Choroid plexus epithelial cell (primary cell): Measurements from ENCODE around the gene ZNF234.
"Not testable (repeated sequence)": the region's sequence is repeated elsewhere in the genome, so short reads cannot be mapped to it uniquely, and the experiment has no call there.

Experiments used
- DNase-seq: peaks from one replicate; pipeline ENCODE4 v3.0.0-alpha.2; 2010; ENCODE audit warnings: low read depth
- H3K4me3 ChIP-seq: 2 replicates; pipeline ENCODE4 v1.5.1; 2011; ENCODE audit warnings: low read depth, mild to moderate bottlenecking, control low read depth, low read length, moderate library complexity
- TF ChIP-seq, protein P1 (sequence below): conservative IDR thresholded peaks from 2 replicates; pipeline ENCODE4 v1.5.1; 2011; ENCODE audit warnings: low read depth, mild to moderate bottlenecking, control low read depth, inconsistent platforms, low read length, moderate library complexity

ZNF234 gene

DNA sequence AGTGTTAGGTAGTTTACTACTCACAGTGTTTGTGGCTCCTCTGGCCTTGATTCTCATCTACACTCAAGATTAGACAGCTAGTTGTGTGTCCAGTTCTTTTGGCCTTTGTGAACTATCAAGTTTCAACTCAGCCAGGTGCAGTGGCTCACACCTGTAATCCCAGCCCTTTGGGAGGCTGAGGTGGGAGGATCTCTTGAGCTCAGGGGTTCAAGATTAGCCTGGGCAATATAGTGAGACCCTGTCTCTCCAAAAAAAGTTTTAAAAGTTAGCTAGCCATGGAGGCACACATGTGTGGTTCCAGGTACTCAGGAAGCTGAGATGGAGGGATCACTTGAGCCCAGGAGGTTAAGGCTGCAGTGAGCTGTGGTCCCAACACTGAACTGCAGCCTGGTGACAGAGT is 39.6 kb downstream of the ZNF234 start:
- TF ChIP-seq, protein P1, sequence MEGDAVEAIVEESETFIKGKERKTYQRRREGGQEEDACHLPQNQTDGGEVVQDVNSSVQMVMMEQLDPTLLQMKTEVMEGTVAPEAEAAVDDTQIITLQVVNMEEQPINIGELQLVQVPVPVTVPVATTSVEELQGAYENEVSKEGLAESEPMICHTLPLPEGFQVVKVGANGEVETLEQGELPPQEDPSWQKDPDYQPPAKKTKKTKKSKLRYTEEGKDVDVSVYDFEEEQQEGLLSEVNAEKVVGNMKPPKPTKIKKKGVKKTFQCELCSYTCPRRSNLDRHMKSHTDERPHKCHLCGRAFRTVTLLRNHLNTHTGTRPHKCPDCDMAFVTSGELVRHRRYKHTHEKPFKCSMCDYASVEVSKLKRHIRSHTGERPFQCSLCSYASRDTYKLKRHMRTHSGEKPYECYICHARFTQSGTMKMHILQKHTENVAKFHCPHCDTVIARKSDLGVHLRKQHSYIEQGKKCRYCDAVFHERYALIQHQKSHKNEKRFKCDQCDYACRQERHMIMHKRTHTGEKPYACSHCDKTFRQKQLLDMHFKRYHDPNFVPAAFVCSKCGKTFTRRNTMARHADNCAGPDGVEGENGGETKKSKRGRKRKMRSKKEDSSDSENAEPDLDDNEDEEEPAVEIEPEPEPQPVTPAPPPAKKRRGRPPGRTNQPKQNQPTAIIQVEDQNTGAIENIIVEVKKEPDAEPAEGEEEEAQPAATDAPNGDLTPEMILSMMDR: no peak

DNA sequence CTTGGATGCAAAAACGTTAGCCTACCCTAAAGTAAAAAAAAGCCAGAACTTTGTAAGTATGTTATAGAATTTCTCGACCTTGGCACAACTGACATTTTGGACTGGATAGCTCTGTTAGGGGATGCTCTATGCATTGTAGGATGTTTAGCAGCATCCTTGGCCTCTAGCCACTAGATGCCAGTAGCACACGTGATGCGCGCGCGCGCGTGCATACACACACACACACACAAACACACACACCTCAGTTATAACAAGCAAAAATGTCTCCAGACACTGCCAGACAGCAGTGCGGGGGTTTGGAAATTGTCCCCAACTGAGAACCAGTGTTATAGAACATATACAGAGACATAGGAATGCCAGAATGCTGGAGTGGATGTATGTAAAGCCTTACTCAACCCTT is 40.8 kb downstream of the ZNF234 start:
- TF ChIP-seq, protein P1: no peak
- no peak for DNase-seq
- no peak overlapping the region for H3K4me3 ChIP-seq

More for the DNA sequence above, 39.6 kb downstream of the ZNF234 start:
- DNase-seq: no peak
- no peak overlapping the region for H3K4me3 ChIP-seq

DNA sequence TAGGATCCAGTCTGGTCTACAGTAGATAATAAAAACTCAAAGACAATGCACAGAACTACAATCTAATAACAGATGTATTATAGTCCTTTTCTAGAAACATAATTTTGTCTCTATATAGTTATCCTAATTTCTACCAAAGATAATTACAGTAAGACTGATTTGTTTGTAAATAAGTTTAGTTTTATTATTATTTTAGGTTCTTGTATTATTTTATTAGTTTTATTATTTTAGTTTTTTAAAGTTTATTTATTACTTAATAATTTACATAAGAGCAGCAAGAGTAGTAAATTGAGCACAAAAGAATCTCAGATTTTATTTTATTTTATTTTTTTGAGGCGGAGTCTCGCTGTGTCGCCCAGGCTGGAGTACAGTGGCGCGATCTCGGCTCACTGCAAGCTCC is 48.7 kb downstream of the ZNF234 start:
- DNase-seq: no peak
- TF ChIP-seq, protein P1: no peak
- no peak overlapping the region for H3K4me3 ChIP-seq

DNA sequence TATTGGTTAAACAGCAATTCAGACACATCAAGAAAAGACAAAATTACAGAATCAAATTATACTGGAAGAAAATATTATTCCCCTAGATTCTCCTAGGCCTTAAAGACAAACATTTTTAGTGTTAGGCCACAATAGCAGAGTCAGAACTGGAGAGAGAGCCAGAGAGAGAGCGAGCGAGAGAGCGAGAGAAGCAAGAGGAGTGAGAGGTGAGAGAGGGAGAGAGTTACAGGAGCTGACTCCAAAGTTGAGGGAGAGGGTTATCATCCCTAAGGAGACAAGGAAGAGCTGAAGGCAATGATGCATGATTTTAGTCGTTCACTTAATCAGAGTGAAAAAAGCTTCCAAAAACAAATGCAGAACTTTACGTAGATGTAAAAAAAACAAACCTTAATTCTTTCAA is 50.8 kb downstream of the ZNF234 start:
- DNase-seq: no peak
- H3K4me3 ChIP-seq: no peak overlapping the region
- TF ChIP-seq, protein P1: no peak

DNA sequence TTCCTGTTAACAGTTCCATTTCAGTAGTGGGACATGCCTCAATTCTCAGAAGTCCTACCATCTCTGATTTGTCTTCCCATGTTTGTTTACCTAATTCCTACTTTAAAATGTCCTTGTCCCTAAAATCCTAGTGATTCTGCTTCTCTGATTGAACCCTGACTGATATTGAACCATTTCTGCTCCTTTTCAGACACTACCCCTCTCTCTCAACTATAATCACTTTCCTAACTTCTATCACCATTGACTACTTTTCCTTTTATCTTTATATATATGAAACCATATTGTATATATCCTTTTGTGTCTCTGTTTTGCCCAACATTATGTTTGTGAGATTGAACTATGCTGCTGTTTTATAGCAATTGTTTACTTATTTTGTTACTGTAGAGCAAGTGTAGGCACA is 55.4 kb downstream of the ZNF234 start:
- DNase-seq: no peak
- no peak overlapping the region for H3K4me3 ChIP-seq
- TF ChIP-seq, protein P1: no peak

DNA sequence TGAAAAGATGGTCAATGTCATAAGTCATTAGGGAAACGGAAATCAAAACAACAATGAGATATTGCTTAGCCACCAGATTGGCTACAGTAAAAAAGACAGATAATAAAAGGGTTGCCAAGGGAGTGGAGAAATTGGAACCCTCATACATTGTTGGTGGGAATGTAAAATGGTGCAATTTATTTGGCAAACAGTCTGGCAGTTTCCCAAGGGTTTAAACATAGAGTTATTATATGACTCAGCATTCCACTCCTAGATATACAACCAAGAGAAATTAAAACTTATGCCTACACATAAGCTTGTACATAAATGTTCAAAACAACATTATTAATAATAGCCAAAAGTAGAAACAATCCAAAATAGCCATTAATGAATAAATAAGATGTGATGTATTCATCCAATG is 61.1 kb downstream of the ZNF234 start:
- DNase-seq: peak; percentile 55
- no peak overlapping the region for H3K4me3 ChIP-seq
- TF ChIP-seq, protein P1: no peak

DNA sequence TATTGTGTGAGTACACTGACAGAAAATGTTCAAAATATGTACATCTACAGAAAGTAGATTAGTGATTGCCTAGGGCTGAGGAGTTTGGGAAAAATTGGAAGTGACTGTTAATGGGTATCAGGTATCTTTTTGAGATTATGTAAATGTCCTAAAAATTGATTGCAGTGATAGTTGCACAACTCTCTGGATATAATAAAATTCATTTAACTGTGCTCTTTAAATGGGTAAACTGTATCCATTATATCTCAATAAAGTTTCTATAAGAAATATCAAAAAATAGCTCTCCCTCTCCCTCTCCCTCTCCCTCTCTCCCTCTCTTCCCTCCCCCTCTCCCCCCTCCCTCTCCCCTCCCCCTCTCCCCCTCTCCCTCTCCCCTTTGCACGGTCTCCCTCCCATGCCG is 61.6 kb downstream of the ZNF234 start:
- TF ChIP-seq, protein P1: no peak
- no peak for DNase-seq
- no peak overlapping the region for H3K4me3 ChIP-seq

DNA sequence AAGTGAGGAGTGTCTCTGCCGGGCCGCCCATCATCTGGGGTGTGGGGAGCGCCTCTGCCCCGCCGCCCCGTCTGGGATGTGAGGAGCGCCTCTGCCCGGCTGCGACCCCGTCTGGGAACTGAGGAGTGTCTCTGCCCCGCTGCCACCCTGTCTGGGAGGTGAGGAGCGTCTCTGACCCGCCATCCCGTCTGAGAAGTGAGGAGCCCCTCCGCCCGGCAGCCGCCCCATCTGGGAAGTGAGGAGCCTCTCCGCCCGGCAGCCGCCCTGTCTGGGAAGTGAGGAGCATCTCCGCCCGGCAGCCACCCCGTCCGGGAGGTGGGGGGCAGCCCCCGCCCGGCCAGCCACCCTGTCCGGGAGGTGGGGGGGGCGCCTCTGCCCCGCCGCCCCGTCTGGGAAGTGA is 62.5 kb downstream of the ZNF234 start:
- not testable (repeated sequence) for H3K4me3 ChIP-seq, DNase-seq
